Measurements from ENCODE around the gene ATXN7L3B. TPM values are rescaled to one million over a fixed set of nuclear protein-coding genes. Genes with fewer than 3 reads are reported as not detected.

ATXN7L3B gene
- total RNA-seq, 1 donor from 2014 or later, result 47.0 TPM

DNA sequence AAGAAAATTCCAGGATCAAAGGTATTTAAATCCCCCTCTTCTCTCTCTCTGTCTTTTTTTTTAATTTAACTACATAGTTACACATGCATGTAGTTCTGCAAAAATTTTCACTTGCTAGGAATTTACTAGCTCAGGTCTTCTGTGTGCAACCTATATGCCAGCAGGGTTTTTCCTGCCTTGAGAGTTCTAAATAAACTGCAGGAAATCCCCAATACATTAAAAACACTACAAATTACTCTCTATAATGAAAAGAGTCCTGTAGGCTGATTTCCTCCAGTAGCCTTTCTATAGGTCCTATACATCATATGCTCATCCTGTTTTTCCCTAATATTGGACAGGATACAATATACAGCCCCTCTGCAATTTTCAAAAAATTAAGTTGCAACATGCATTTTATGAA, 27.7 kb upstream of the ATXN7L3B start:
- no peaks in the 10 kb centered on the region for H4K20me1 ChIP-seq (ENCODE audit: low read depth)
- peaks cover 3% of the 10 kb centered on the region for H3K9me3 Mint-ChIP-seq
- H3K27me3 ChIP-seq, result no peaks in the 10 kb centered on the region
- H3K4me2 ChIP-seq, result no peak overlapping the region
- no peaks in the 10 kb centered on the region for H3F3A ChIP-seq (ENCODE audit: low read depth)
- H3K36me3 ChIP-seq, result no peaks in the 10 kb centered on the region
- H3K27me3 Mint-ChIP-seq (ENCODE audit: insufficient read depth, low read depth), result no peaks in the 10 kb centered on the region
- H3K79me2 ChIP-seq (ENCODE audit: low read depth), result no peaks in the 10 kb centered on the region
- H3K4me1 ChIP-seq, result no peaks in the 10 kb centered on the region
- H3K27ac Mint-ChIP-seq, result no peak overlapping the region
- no peaks in the 10 kb centered on the region for H3K9me3 ChIP-seq (ENCODE audit: low read depth)
- H3K9ac ChIP-seq, result no peak overlapping the region
- no peak overlapping the region for H2AFZ ChIP-seq (replicated peaks)
- H3K4me3 Mint-ChIP-seq, result no peak overlapping the region
- TF ChIP-seq, protein P1, sequence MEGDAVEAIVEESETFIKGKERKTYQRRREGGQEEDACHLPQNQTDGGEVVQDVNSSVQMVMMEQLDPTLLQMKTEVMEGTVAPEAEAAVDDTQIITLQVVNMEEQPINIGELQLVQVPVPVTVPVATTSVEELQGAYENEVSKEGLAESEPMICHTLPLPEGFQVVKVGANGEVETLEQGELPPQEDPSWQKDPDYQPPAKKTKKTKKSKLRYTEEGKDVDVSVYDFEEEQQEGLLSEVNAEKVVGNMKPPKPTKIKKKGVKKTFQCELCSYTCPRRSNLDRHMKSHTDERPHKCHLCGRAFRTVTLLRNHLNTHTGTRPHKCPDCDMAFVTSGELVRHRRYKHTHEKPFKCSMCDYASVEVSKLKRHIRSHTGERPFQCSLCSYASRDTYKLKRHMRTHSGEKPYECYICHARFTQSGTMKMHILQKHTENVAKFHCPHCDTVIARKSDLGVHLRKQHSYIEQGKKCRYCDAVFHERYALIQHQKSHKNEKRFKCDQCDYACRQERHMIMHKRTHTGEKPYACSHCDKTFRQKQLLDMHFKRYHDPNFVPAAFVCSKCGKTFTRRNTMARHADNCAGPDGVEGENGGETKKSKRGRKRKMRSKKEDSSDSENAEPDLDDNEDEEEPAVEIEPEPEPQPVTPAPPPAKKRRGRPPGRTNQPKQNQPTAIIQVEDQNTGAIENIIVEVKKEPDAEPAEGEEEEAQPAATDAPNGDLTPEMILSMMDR (IDR thresholded peaks at IDR 0.05), result no peak
- TF ChIP-seq EZH2phosphoT487 (IDR thresholded peaks at IDR 0.05) (no peak), EZH2 (IDR thresholded peaks at IDR 0.05) (no peak)
- H3K4me1 Mint-ChIP-seq, result no peaks in the 10 kb centered on the region
- no peaks in the 10 kb centered on the region for H3K36me3 Mint-ChIP-seq
- no peak for DNase-seq (ENCODE audit: low spot score)
- no peak overlapping the region for H3K27ac ChIP-seq
- no peak overlapping the region for H3K4me3 ChIP-seq

DNA sequence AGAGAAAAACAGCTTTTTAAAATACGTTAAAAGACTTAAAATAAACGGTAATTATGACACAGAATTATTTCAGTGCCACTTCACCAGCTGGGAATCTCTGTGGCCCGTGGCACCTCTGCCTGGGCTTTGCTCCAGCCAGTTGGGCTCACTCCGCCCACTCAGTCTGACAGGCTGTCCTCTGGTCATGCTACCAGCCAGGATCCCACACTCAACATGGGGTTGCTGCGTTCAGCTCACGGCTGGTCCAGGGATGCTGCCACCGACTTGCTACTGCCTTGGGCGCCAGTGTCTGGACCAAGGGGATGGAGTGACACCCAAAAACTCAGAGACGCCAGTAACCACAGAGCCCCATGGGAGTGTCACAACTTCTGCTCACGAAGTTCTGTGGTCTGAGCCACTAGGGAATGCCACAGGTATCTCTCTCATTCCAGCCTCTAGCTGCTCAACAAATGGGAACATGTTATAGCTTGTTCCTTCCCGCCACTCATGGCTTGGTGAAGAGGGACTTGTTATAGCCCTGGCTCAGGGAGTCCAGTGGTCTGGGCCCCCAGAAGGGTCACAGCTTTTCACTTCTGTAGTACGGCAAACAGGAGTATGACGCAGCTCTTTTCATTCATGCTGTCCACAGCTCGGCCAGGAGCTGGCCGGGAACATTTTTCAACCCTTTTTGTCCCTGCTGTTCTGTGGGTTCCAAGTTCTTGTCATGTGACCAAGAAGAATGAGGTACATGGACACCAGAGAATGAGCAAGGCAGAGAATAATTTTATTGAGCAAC, 23.4 kb upstream of the ATXN7L3B start:
- no peak overlapping the region for H3K9ac ChIP-seq
- no peak for DNase-seq (ENCODE audit: low spot score)
- H3K4me1 Mint-ChIP-seq, result no peaks in the 10 kb centered on the region
- TF ChIP-seq, protein P1 (IDR thresholded peaks at IDR 0.05), result no peak
- TF ChIP-seq EZH2 (IDR thresholded peaks at IDR 0.05) (no peak), EZH2phosphoT487 (IDR thresholded peaks at IDR 0.05) (no peak)
- H3K36me3 ChIP-seq, result no peaks in the 10 kb centered on the region
- no peaks in the 10 kb centered on the region for H4K20me1 ChIP-seq (ENCODE audit: low read depth)
- H3K4me2 ChIP-seq, result no peak overlapping the region
- H3F3A ChIP-seq (ENCODE audit: low read depth), result no peaks in the 10 kb centered on the region
- H3K4me3 ChIP-seq, result no peak overlapping the region
- H3K36me3 Mint-ChIP-seq, result no peaks in the 10 kb centered on the region
- H3K27ac Mint-ChIP-seq, result no peak overlapping the region
- peaks cover 1% of the 10 kb centered on the region for H3K9me3 Mint-ChIP-seq
- H3K79me2 ChIP-seq (ENCODE audit: low read depth), result no peaks in the 10 kb centered on the region
- H3K9me3 ChIP-seq (ENCODE audit: low read depth), result no peaks in the 10 kb centered on the region
- peak overlapping the region; percentile 70 for H2AFZ ChIP-seq (replicated peaks)
- no peaks in the 10 kb centered on the region for H3K27me3 ChIP-seq
- H3K27me3 Mint-ChIP-seq (ENCODE audit: insufficient read depth, low read depth), result no peaks in the 10 kb centered on the region
- H3K4me3 Mint-ChIP-seq, result no peak overlapping the region
- H3K4me1 ChIP-seq, result no peaks in the 10 kb centered on the region
- H3K27ac ChIP-seq, result no peak overlapping the region

DNA sequence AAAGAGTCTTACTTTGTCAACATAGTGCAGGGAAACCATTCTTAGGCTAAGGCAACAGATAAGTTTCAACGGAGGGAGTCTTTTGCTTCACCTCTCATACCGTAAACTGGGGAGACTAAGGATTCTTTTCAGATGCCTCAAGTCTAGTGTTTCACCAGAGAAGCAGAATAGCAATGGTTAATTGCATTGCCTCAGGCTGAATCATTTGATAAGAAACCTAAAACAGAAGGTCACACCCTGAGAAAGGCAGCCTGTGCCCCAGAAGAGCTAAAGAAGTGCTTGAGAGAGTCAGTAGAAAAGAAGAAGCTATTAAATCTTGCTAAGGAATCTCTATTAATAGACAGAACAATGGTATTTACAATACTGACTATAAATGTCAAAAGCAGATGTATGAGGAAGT, 21.8 kb upstream of the ATXN7L3B start:
- no peaks in the 10 kb centered on the region for H3K36me3 ChIP-seq
- H3F3A ChIP-seq (ENCODE audit: low read depth), result no peaks in the 10 kb centered on the region
- H3K4me2 ChIP-seq, result no peak overlapping the region
- H3K27ac ChIP-seq, result no peak overlapping the region
- H3K4me3 Mint-ChIP-seq, result no peak overlapping the region
- H3K4me3 ChIP-seq, result no peak overlapping the region
- no peaks in the 10 kb centered on the region for H3K27me3 Mint-ChIP-seq (ENCODE audit: insufficient read depth, low read depth)
- no peak overlapping the region for H3K27ac Mint-ChIP-seq
- H3K9me3 ChIP-seq (ENCODE audit: low read depth), result no peaks in the 10 kb centered on the region
- no peak for DNase-seq (ENCODE audit: low spot score)
- no peaks in the 10 kb centered on the region for H3K9me3 Mint-ChIP-seq
- H3K4me1 ChIP-seq, result no peaks in the 10 kb centered on the region
- no peaks in the 10 kb centered on the region for H3K4me1 Mint-ChIP-seq
- H3K36me3 Mint-ChIP-seq, result no peaks in the 10 kb centered on the region
- no peaks in the 10 kb centered on the region for H3K27me3 ChIP-seq
- no peaks in the 10 kb centered on the region for H3K79me2 ChIP-seq (ENCODE audit: low read depth)
- no peak overlapping the region for H3K9ac ChIP-seq
- H2AFZ ChIP-seq (replicated peaks), result no peak overlapping the region
- no peaks in the 10 kb centered on the region for H4K20me1 ChIP-seq (ENCODE audit: low read depth)
- TF ChIP-seq, protein P1 (IDR thresholded peaks at IDR 0.05), result no peak
- TF ChIP-seq EZH2phosphoT487 (IDR thresholded peaks at IDR 0.05), result no peak
- TF ChIP-seq EZH2 (IDR thresholded peaks at IDR 0.05), result no peak

All from neural progenitor cell (in vitro differentiated cells).